ENCODE results near the gene MSMO1. TPM values are rescaled to one million over a fixed set of nuclear protein-coding genes. Genes with fewer than 3 reads are reported as not detected.

The MSMO1 gene
- total RNA-seq, 1 donor from 2014 or later: 62.0 TPM

DNA sequence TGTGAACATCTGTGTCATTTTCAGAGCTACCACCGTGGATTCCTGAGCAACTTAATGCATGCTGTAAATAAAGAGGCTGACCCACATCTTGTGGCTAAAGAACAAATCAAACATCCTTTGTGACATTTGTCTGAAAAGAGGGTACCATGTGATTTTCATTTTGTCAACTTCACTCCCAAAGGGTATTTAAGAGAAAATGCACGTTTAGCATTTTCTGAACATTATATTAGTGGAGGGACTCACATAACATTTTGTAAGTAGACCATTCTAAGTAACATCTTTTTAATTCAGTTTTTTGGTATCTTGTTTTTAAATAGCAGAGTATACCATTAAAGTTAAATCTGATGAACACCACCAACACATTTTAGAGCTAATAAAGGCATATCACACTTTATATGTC, 34.3 kb downstream of the MSMO1 start:
- TF ChIP-seq, protein P1, sequence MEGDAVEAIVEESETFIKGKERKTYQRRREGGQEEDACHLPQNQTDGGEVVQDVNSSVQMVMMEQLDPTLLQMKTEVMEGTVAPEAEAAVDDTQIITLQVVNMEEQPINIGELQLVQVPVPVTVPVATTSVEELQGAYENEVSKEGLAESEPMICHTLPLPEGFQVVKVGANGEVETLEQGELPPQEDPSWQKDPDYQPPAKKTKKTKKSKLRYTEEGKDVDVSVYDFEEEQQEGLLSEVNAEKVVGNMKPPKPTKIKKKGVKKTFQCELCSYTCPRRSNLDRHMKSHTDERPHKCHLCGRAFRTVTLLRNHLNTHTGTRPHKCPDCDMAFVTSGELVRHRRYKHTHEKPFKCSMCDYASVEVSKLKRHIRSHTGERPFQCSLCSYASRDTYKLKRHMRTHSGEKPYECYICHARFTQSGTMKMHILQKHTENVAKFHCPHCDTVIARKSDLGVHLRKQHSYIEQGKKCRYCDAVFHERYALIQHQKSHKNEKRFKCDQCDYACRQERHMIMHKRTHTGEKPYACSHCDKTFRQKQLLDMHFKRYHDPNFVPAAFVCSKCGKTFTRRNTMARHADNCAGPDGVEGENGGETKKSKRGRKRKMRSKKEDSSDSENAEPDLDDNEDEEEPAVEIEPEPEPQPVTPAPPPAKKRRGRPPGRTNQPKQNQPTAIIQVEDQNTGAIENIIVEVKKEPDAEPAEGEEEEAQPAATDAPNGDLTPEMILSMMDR (conservative IDR thresholded peaks at IDR 0.05): no peak
- no peak for DNase-seq (ENCODE audit: extremely low spot score, unreplicated experiment)
- no peak overlapping the region for H3K27ac Mint-ChIP-seq
- H3K36me3 Mint-ChIP-seq: no peaks in the 10 kb centered on the region
- H3K4me3 Mint-ChIP-seq: no peak overlapping the region
- H3K4me1 Mint-ChIP-seq (ENCODE audit: unreplicated experiment): peaks cover 12% of the 10 kb centered on the region
- no peaks in the 10 kb centered on the region for H3K9me3 Mint-ChIP-seq
- peaks cover 4% of the 10 kb centered on the region for H3K27me3 Mint-ChIP-seq

GRCh38 chr4:165364452-165365080, 37.1 kb downstream of the MSMO1 start:
- no peak overlapping the region for H3K4me3 Mint-ChIP-seq
- H3K27ac Mint-ChIP-seq: no peak overlapping the region
- H3K9me3 Mint-ChIP-seq: no peaks in the 10 kb centered on the region
- DNase-seq (ENCODE audit: extremely low spot score, unreplicated experiment): no peak
- TF ChIP-seq, protein P1 (conservative IDR thresholded peaks at IDR 0.05): no peak
- no peaks in the 10 kb centered on the region for H3K36me3 Mint-ChIP-seq
- peaks cover 4% of the 10 kb centered on the region for H3K27me3 Mint-ChIP-seq
- H3K4me1 Mint-ChIP-seq (ENCODE audit: unreplicated experiment): peaks cover 6% of the 10 kb centered on the region

DNA sequence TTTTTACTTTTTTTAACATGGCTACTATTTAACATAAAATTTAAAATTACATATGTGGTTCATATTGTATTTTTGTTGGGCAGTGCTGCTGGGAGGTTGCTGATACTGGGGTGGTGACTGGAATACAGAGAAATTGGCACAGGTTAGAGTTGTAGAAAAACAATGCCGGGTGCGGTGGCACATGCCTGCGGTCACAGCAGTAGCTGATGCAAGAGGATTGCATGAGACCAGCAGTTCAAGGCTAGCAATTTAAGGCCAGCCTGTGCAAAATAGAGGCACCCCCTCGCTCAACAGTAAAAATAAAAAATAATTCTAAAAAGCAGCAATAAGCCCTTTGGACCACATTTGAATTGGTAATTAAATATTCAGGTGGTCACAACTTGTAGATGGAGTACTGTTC, 39.6 kb downstream of the MSMO1 start:
- H3K27ac Mint-ChIP-seq: no peak overlapping the region
- TF ChIP-seq, protein P1 (conservative IDR thresholded peaks at IDR 0.05): no peak
- H3K36me3 Mint-ChIP-seq: no peaks in the 10 kb centered on the region
- no peaks in the 10 kb centered on the region for H3K27me3 Mint-ChIP-seq
- H3K4me1 Mint-ChIP-seq (ENCODE audit: unreplicated experiment): no peaks in the 10 kb centered on the region
- no peaks in the 10 kb centered on the region for H3K9me3 Mint-ChIP-seq
- no peak for DNase-seq (ENCODE audit: extremely low spot score, unreplicated experiment)
- H3K4me3 Mint-ChIP-seq: no peak overlapping the region

DNA sequence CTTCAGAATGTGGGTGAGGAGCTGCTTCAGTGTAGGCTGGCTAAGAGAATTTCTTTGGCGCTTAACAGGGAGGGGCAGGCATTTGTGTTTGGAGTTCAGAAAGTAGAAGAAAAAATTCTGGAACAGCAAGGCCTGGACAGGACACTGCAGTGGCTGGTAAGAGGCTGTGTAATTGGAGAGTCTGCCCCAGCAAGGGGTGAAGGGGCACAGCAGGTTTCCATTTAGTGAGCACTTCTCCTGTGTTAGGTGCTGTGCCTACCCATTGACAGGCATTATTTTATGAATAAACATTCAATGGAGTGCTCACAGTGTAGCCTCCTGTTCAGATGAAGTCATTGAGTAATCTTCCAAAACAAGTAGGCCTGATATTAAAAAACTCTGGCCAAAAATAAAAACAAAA, 40.6 kb downstream of the MSMO1 start:
- H3K27me3 Mint-ChIP-seq: no peaks in the 10 kb centered on the region
- no peak for DNase-seq (ENCODE audit: extremely low spot score, unreplicated experiment)
- H3K36me3 Mint-ChIP-seq: no peaks in the 10 kb centered on the region
- no peaks in the 10 kb centered on the region for H3K9me3 Mint-ChIP-seq
- no peak overlapping the region for H3K4me3 Mint-ChIP-seq
- H3K27ac Mint-ChIP-seq: no peak overlapping the region
- TF ChIP-seq, protein P1 (conservative IDR thresholded peaks at IDR 0.05): no peak
- H3K4me1 Mint-ChIP-seq (ENCODE audit: unreplicated experiment): no peaks in the 10 kb centered on the region

DNA sequence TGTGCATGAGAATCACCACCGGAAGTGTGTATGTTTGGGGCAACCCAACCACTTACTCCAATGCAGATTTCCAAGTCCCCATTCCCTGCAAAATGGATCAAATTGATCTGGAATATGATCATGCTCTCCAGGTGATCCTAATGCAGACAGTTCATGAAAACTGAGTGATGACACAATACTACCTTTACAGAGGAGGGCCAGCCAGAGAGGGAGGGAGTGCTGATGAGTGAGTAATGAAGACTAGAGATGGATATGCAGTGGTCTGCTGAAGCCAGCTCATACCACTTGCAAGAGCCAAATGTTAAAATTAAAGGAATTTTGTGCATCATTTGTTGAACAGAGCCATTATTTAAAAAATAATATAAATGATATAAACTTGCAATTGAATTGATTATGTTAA, 41.1 kb downstream of the MSMO1 start:
- TF ChIP-seq, protein P1 (conservative IDR thresholded peaks at IDR 0.05): no peak
- Mint-ChIP-seq H3K27me3 (no peaks in the 10 kb centered on the region), H3K27ac (no peak overlapping the region), H3K4me1 (ENCODE audit: unreplicated experiment) (no peaks in the 10 kb centered on the region), H3K4me3 (no peak overlapping the region), H3K9me3 (no peaks in the 10 kb centered on the region), H3K36me3 (no peaks in the 10 kb centered on the region)
- no peak for DNase-seq (ENCODE audit: extremely low spot score, unreplicated experiment)

GRCh38 chr4:165369522-165369921, 42.1 kb downstream of the MSMO1 start:
- no peak for DNase-seq (ENCODE audit: extremely low spot score, unreplicated experiment)
- TF ChIP-seq, protein P1 (conservative IDR thresholded peaks at IDR 0.05): no peak
- Mint-ChIP-seq H3K4me3 (no peak overlapping the region), H3K27me3 (no peaks in the 10 kb centered on the region), H3K4me1 (ENCODE audit: unreplicated experiment) (no peaks in the 10 kb centered on the region), H3K36me3 (no peaks in the 10 kb centered on the region), H3K27ac (no peak overlapping the region), H3K9me3 (no peaks in the 10 kb centered on the region)

All from type B pancreatic cell (in vitro differentiated cells).